Neural progenitor cell (in vitro differentiated cells): ENCODE measurements around the gene AMIGO2. TPM values are rescaled to one million over a fixed set of nuclear protein-coding genes. Genes with fewer than 3 reads are reported as not detected.
"Not testable (repeated sequence)": the region's sequence is repeated elsewhere in the genome, so short reads cannot be mapped to it uniquely, and the experiment has no call there.

Source experiments
- DNase-seq: peaks from one replicate; pipeline ENCODE4 v3.0.0-alpha.2; 2016; ENCODE audit warnings: low spot score
- H2AFZ ChIP-seq: fragments of 200-600 bp; sonication (generic); replicated peaks from 2 replicates; pipeline ENCODE4 v1.6.1; 2016; ENCODE audit warnings: antibody characterized with exemption
- H3F3A ChIP-seq: fragments of 200-600 bp; sonication (generic); 2 replicates; pipeline ENCODE4 v1.6.1; 2016; ENCODE audit warnings: antibody characterized with exemption, low read depth
- H3K27ac ChIP-seq: fragments of 200-600 bp; sonication (generic); 2 replicates; pipeline ENCODE4 v1.5.1; 2016; ENCODE audit warnings: mild to moderate bottlenecking
- H3K27me3 ChIP-seq: fragments of 200-600 bp; sonication (generic); 2 replicates; pipeline ENCODE4 v1.6.1; 2016; ENCODE audit warnings: mild to moderate bottlenecking, moderate library complexity
- H3K36me3 ChIP-seq: fragments of 200-600 bp; sonication (generic); 2 replicates; pipeline ENCODE4 v1.5.1; 2016
- H3K4me1 ChIP-seq: fragments of 200-600 bp; sonication (generic); 2 replicates; pipeline ENCODE4 v1.6.1; 2016; ENCODE audit warnings: mixed run types
- H3K4me2 ChIP-seq: fragments of 200-600 bp; sonication (generic); 2 replicates; pipeline ENCODE4 v1.6.1; 2016
- H3K4me3 ChIP-seq: fragments of 200-600 bp; sonication (generic); 2 replicates; pipeline ENCODE4 v1.5.1; 2016
- H3K79me2 ChIP-seq: fragments of 200-600 bp; sonication (generic); 2 replicates; pipeline ENCODE4 v1.6.1; 2016; ENCODE audit warnings: low read depth
- H3K9ac ChIP-seq: fragments of 200-600 bp; sonication (generic); 2 replicates; pipeline ENCODE4 v1.6.1; 2016
- H3K9me3 ChIP-seq: fragments of 200-600 bp; sonication (generic); 2 replicates; pipeline ENCODE4 v1.5.1; 2016; ENCODE audit warnings: low read depth
- H4K20me1 ChIP-seq: fragments of 200-600 bp; sonication (generic); 2 replicates; pipeline ENCODE4 v1.6.1; 2016; ENCODE audit warnings: low read depth
- H3K27ac Mint-ChIP-seq: 3 replicates; pipeline ENCODE4 v1.8.0; 2021; ENCODE audit warnings: mixed read lengths
- H3K27me3 Mint-ChIP-seq: 2 replicates; pipeline ENCODE4 v1.8.0; 2022; ENCODE audit warnings: low read depth, mild to moderate bottlenecking, inconsistent platforms, moderate library complexity, mixed read lengths; ENCODE audit not compliant: insufficient read depth
- H3K36me3 Mint-ChIP-seq: 3 replicates; pipeline ENCODE4 v1.8.0; 2021; ENCODE audit warnings: mixed read lengths
- H3K4me1 Mint-ChIP-seq: 3 replicates; pipeline ENCODE4 v1.8.0; 2021; ENCODE audit warnings: mixed read lengths
- H3K4me3 Mint-ChIP-seq: 3 replicates; pipeline ENCODE4 v1.8.0; 2021; ENCODE audit warnings: mild to moderate bottlenecking, moderate library complexity, mixed read lengths
- H3K9me3 Mint-ChIP-seq: 3 replicates; pipeline ENCODE4 v1.8.0; 2020; ENCODE audit warnings: mixed read lengths
- EZH2 ChIP-seq: fragments of 200-600 bp; sonication (generic); IDR thresholded peaks from 2 replicates; pipeline ENCODE4 v1.6.1; 2017; ENCODE audit warnings: antibody characterized with exemption, mild to moderate bottlenecking, moderate library complexity
- EZH2phosphoT487 ChIP-seq: fragments of 200-600 bp; sonication (generic); IDR thresholded peaks from 2 replicates; pipeline ENCODE4 v1.6.1; 2017; ENCODE audit warnings: antibody characterized with exemption
- total RNA-seq: library from RNA; depleted of rRNA; stranded (reverse); fragments of >200 nt; gene quantifications from 2 replicates; pipeline ENCODE4 v1.2.3, GENCODE V29; 2015; ENCODE audit warnings: low replicate concordance
- TF ChIP-seq, protein P1 (sequence below): fragments of 200-600 bp; sonication (generic); IDR thresholded peaks from 2 replicates; pipeline ENCODE4 v1.5.1; 2017; ENCODE audit warnings: antibody characterized with exemption, mild to moderate bottlenecking

Gene AMIGO2
- total RNA-seq, 1 donor from 2014 or later = 1.6 TPM

DNA sequence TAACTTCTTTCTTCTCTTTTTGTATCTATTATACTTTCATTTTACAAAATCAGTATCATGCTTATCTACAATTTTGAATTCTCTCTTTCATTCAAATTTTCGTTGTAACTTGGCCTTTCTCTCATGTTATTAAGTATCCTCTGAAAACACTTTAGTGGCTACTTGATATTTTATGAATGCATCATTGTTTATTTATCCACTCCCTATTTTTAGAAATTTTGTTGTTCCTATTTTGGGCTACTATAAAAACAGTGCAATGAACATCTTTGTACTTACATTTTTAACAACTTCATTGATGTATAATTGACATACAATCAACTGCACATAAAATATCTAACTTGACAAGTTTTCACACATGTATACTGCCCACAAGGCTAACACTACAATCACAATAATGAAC is 44.0 kb upstream of the AMIGO2 start:
- TF ChIP-seq, protein P1, sequence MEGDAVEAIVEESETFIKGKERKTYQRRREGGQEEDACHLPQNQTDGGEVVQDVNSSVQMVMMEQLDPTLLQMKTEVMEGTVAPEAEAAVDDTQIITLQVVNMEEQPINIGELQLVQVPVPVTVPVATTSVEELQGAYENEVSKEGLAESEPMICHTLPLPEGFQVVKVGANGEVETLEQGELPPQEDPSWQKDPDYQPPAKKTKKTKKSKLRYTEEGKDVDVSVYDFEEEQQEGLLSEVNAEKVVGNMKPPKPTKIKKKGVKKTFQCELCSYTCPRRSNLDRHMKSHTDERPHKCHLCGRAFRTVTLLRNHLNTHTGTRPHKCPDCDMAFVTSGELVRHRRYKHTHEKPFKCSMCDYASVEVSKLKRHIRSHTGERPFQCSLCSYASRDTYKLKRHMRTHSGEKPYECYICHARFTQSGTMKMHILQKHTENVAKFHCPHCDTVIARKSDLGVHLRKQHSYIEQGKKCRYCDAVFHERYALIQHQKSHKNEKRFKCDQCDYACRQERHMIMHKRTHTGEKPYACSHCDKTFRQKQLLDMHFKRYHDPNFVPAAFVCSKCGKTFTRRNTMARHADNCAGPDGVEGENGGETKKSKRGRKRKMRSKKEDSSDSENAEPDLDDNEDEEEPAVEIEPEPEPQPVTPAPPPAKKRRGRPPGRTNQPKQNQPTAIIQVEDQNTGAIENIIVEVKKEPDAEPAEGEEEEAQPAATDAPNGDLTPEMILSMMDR = no peak
- TF ChIP-seq EZH2phosphoT487 (no peak), EZH2 (no peak)
- DNase-seq = no peak
- Mint-ChIP-seq H3K9me3 (no peaks in the 10 kb centered on the region), H3K4me3 (no peak overlapping the region), H3K27me3 (no peaks in the 10 kb centered on the region), H3K36me3 (no peaks in the 10 kb centered on the region), H3K4me1 (no peaks in the 10 kb centered on the region), H3K27ac (no peak overlapping the region)
- no peak overlapping the region for H3K4me2 ChIP-seq
- H3K27ac ChIP-seq = no peak overlapping the region
- H3K79me2 ChIP-seq = no peaks in the 10 kb centered on the region
- no peaks in the 10 kb centered on the region for H3K36me3 ChIP-seq
- H3K9ac ChIP-seq = no peak overlapping the region
- no peaks in the 10 kb centered on the region for H3F3A ChIP-seq
- no peak overlapping the region for H2AFZ ChIP-seq
- no peaks in the 10 kb centered on the region for H3K4me1 ChIP-seq
- H3K9me3 ChIP-seq = no peaks in the 10 kb centered on the region
- H3K4me3 ChIP-seq = no peak overlapping the region
- H3K27me3 ChIP-seq = no peaks in the 10 kb centered on the region
- H4K20me1 ChIP-seq = no peaks in the 10 kb centered on the region

DNA sequence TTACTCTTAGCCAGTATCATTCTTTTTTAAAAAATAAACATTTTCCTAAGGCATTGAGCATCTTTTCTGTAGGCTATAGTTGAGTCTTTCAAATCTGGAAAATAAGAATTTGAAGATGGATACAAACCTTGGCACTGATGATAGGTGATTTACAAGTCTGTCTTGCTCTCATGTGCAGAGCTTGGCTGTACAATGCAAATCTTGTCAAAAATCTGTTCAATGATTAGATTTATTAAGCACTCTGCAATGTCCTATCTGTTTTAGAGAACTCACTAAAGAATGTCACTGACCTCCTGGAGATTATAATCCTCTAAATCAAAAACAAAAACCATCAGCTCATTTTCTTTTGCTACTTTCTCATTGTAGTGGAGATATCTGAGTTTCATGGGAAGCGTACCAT is 42.8 kb upstream of the AMIGO2 start:
- no peaks in the 10 kb centered on the region for H3K79me2 ChIP-seq
- H3K9ac ChIP-seq = no peak overlapping the region
- no peaks in the 10 kb centered on the region for H4K20me1 ChIP-seq
- no peak overlapping the region for H3K4me3 ChIP-seq
- H3K4me2 ChIP-seq = no peak overlapping the region
- no peak overlapping the region for H3K27ac ChIP-seq
- H3K4me1 ChIP-seq = no peaks in the 10 kb centered on the region
- H3K36me3 ChIP-seq = no peaks in the 10 kb centered on the region
- TF ChIP-seq EZH2 = no peak
- no peak for TF ChIP-seq EZH2phosphoT487
- TF ChIP-seq, protein P1 = no peak
- Mint-ChIP-seq H3K27ac (no peak overlapping the region), H3K36me3 (no peaks in the 10 kb centered on the region), H3K4me3 (no peak overlapping the region), H3K9me3 (no peaks in the 10 kb centered on the region), H3K27me3 (no peaks in the 10 kb centered on the region), H3K4me1 (no peaks in the 10 kb centered on the region)
- H3K9me3 ChIP-seq = no peaks in the 10 kb centered on the region
- no peaks in the 10 kb centered on the region for H3F3A ChIP-seq
- H2AFZ ChIP-seq = no peak overlapping the region
- H3K27me3 ChIP-seq = no peaks in the 10 kb centered on the region
- DNase-seq = no peak

DNA sequence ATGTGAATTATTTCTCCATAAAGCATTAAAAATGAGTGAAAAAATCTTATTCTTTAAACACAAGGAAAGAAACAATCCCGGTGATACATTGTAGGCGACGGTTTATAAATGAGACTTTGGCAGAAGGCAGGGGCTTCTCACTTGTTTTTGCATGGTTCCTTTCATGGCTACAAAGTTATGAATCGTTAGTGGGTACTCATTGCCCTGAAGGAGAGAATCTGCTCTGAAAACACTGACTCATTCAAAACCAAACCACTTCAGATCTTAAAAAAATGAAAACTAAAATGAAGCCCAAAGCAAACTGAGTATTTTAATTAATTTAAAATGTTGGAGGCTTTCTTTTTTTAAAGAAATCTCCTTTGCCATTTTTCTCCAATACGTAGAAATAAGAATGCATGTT is 41.4 kb upstream of the AMIGO2 start:
- no peak overlapping the region for H3K4me3 Mint-ChIP-seq
- H3K27ac Mint-ChIP-seq = no peak overlapping the region
- no peak overlapping the region for H3K9ac ChIP-seq
- no peaks in the 10 kb centered on the region for H3K9me3 ChIP-seq
- no peaks in the 10 kb centered on the region for H3K4me1 ChIP-seq
- TF ChIP-seq, protein P1 = no peak
- TF ChIP-seq EZH2phosphoT487 (no peak), EZH2 (no peak)
- H3K27me3 Mint-ChIP-seq = peaks cover 2% of the 10 kb centered on the region
- H3K36me3 ChIP-seq = no peaks in the 10 kb centered on the region
- no peaks in the 10 kb centered on the region for H3K36me3 Mint-ChIP-seq
- H3K4me2 ChIP-seq = no peak overlapping the region
- no peaks in the 10 kb centered on the region for H3K27me3 ChIP-seq
- no peaks in the 10 kb centered on the region for H3K79me2 ChIP-seq
- no peaks in the 10 kb centered on the region for H4K20me1 ChIP-seq
- no peak for DNase-seq
- H3K27ac ChIP-seq = no peak overlapping the region
- no peak overlapping the region for H2AFZ ChIP-seq
- H3F3A ChIP-seq = no peaks in the 10 kb centered on the region
- H3K9me3 Mint-ChIP-seq = no peaks in the 10 kb centered on the region
- no peak overlapping the region for H3K4me3 ChIP-seq
- no peaks in the 10 kb centered on the region for H3K4me1 Mint-ChIP-seq

DNA sequence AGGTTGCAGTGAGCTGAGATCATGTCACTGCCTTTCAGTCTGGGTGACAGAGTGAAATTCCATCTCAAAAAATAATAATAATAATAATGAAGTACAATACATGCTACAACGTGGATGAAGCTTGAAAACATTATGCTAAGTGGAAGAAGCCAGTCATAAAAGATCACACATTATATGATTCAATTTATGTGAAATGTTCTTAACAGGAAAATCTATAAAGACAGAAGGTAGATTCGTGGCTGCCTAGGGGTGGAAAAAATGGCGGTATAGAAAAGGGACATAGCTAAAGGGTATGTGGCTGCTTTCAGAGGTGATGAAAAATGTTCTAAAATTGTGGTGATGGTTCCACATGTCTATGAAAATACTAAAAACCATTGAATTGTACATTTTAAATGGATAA is 41.0 kb upstream of the AMIGO2 start:
- Histone ChIP-seq H3K4me1 (no peaks in the 10 kb centered on the region), H3K27ac (no peak overlapping the region), H4K20me1 (no peaks in the 10 kb centered on the region), H3K79me2 (no peaks in the 10 kb centered on the region), H3K27me3 (no peaks in the 10 kb centered on the region), H3K9ac (no peak overlapping the region), H3K4me3 (no peak overlapping the region), H2AFZ (no peak overlapping the region), H3K9me3 (no peaks in the 10 kb centered on the region), H3K4me2 (no peak overlapping the region), H3F3A (no peaks in the 10 kb centered on the region), H3K36me3 (no peaks in the 10 kb centered on the region)
- Mint-ChIP-seq H3K27ac (no peak overlapping the region), H3K36me3 (no peaks in the 10 kb centered on the region), H3K27me3 (peaks cover 2% of the 10 kb centered on the region), H3K9me3 (no peaks in the 10 kb centered on the region), H3K4me3 (no peak overlapping the region), H3K4me1 (no peaks in the 10 kb centered on the region)
- DNase-seq = no peak
- no peak for TF ChIP-seq EZH2
- TF ChIP-seq EZH2phosphoT487 = no peak
- TF ChIP-seq, protein P1 = no peak

DNA sequence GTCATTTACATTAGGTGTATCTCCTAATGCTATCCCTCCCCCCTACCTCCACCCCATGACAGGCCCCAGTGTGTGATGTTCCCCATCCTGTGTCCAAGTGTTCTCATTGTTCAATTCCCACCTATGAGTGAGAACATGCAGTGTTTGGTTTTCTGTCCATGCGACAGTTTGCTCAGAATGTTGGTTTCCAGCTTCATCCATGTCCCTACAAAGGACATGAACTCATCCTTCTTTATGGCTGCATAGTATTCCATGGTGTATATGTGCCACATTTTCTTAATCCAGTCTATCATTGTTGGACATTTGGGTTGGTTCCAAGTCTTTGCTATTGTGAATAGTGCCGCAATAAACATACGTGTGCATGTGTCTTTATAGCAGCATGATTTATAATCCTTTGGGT is 37.5 kb upstream of the AMIGO2 start:
- H3K36me3 ChIP-seq, H3K27me3 ChIP-seq, DNase-seq, H3K4me1 Mint-ChIP-seq, H3K9me3 ChIP-seq, H4K20me1 ChIP-seq, H2AFZ ChIP-seq, H3K4me3 ChIP-seq, H3K4me3 Mint-ChIP-seq, H3K4me2 ChIP-seq, H3F3A ChIP-seq, H3K27me3 Mint-ChIP-seq, H3K9ac ChIP-seq, H3K4me1 ChIP-seq, H3K9me3 Mint-ChIP-seq, H3K27ac Mint-ChIP-seq, H3K79me2 ChIP-seq, H3K36me3 Mint-ChIP-seq, H3K27ac ChIP-seq: not testable (repeated sequence)
